CD4-positive, alpha-beta T cell (primary cell): ENCODE results near the gene CNIH4. TPM values are rescaled to one million over a fixed set of nuclear protein-coding genes. Genes with fewer than 3 reads are reported as not detected.
"Not testable (repeated sequence)": the region's sequence is repeated elsewhere in the genome, so short reads cannot be mapped to it uniquely, and the experiment has no call there.

Experiments used
- ATAC-seq: fragments of 200-7000 bp; cut with Tn5 transposase; one replicate; pipeline ENCODE4 v1.10.0; 2022; ENCODE audit warnings: mild to moderate bottlenecking; ENCODE audit not compliant: poor library complexity
- CTCF ChIA-PET: fragments of 350-600 bp; sonication (Branson Sonifier 250); formaldehyde crosslinking; loops from one replicate; lab custom pipeline; 2021; ENCODE audit warnings: antibody characterized with exemption, inconsistent platforms; lab: Charles Lee
- POLR2A ChIA-PET: fragments of 350-600 bp; sonication (Branson Sonifier 250); formaldehyde crosslinking; loops from one replicate; lab custom pipeline; 2021; ENCODE audit warnings: antibody characterized with exemption, inconsistent platforms; lab: Charles Lee
- DNase-seq, 14 experiments: peaks; one replicate each; pipeline ENCODE4 v3.0.0-alpha.2; 2013 to 2020; ENCODE audit warnings: mixed read lengths in 2 of 14
- H3K27ac ChIP-seq, 2 donors: one replicate each; pipeline versions ENCODE4 v1.5.1 to v1.7.0; 2013; ENCODE audit warnings: low read length in 2 of 2, low read depth in 1 of 2, mild to moderate bottlenecking in 1 of 2
- H3K27me3 ChIP-seq, 2 experiments: 1 replicate in 1 of 2; 2 replicates in 1 of 2; pipeline versions ENCODE4 v1.6.1 to v1.7.0; 2013; ENCODE audit warnings: low read length in 2 of 2, control low read depth in 1 of 2, mild to moderate bottlenecking in 1 of 2, moderate library complexity in 1 of 2; ENCODE audit not compliant: insufficient read depth in 2 of 2, control insufficient read depth in 1 of 2
- H3K36me3 ChIP-seq: one replicate; pipeline ENCODE4 v1.6.1; 2013; ENCODE audit warnings: low read length, control low read depth; ENCODE audit not compliant: insufficient read depth
- H3K4me1 ChIP-seq: one replicate; pipeline ENCODE4 v1.6.1; 2013; ENCODE audit warnings: low read length, control low read depth; ENCODE audit not compliant: insufficient read depth
- H3K4me3 ChIP-seq: one replicate; pipeline ENCODE4 v1.5.1; 2013; ENCODE audit warnings: mild to moderate bottlenecking, low read length, moderate library complexity
- H3K9me3 ChIP-seq, 2 experiments: 1 replicate in 1 of 2; 2 replicates in 1 of 2; pipeline versions ENCODE4 v1.6.1 to v1.7.0; 2013; ENCODE audit warnings: low read length in 2 of 2, mild to moderate bottlenecking in 2 of 2, control low read depth in 1 of 2, moderate library complexity in 1 of 2; ENCODE audit not compliant: control insufficient read depth in 1 of 2, insufficient read depth in 1 of 2
- H3K27ac Mint-ChIP-seq: one replicate; pipeline ENCODE4 v1.8.0; 2020; ENCODE audit warnings: mixed read lengths
- H3K27me3 Mint-ChIP-seq: one replicate; pipeline ENCODE4 v1.8.0; 2021; ENCODE audit warnings: mixed read lengths
- H3K36me3 Mint-ChIP-seq: one replicate; pipeline ENCODE4 v1.8.0; 2021; ENCODE audit warnings: low read depth, mixed read lengths
- H3K4me1 Mint-ChIP-seq: one replicate; pipeline ENCODE4 v1.8.0; 2021; ENCODE audit warnings: low read depth, mixed read lengths
- H3K4me3 Mint-ChIP-seq: one replicate; pipeline ENCODE4 v1.8.0; 2020; ENCODE audit warnings: mild to moderate bottlenecking, mixed read lengths
- H3K9me3 Mint-ChIP-seq: one replicate; pipeline ENCODE4 v1.8.0; 2020; ENCODE audit warnings: mixed read lengths
- intact Hi-C, 2 experiments: fragments of 100-400 bp; cut with DNase I in 1 of 2; cut with micrococcal nuclease in 1 of 2; formaldehyde crosslinking; loops; one replicate each; pipeline versions ENCODE4 v1.15.1 to v1.9.0; 2023 to 2025; cut with DNase I, micrococcal nuclease
- microRNA-seq: library from miRNA; unstranded; fragments of <30 nt; microRNA quantifications from one replicate; pipeline ENCODE4 v1.2.0, GENCODE V29; 2021; ENCODE audit warnings: borderline microRNAs expressed, borderline replicate concordance
- total RNA-seq, 174 experiments: library from RNA in 2 of 174; stranded (reverse) in 2 of 174; gene quantifications; one replicate each; pipeline ENCODE4 v1.2.3 and lab custom pipeline; 2021 to 2026
- TF ChIP-seq, protein P1 (sequence below): fragments of 200-600 bp; IDR thresholded peaks from one replicate; pipeline ENCODE4 v1.8.0; 2022; ENCODE audit warnings: antibody characterized with exemption, mild to moderate bottlenecking

The CNIH4 gene
- total RNA-seq, 2 experiments from 2014 or later = 31.2 to 33.6 TPM

DNA sequence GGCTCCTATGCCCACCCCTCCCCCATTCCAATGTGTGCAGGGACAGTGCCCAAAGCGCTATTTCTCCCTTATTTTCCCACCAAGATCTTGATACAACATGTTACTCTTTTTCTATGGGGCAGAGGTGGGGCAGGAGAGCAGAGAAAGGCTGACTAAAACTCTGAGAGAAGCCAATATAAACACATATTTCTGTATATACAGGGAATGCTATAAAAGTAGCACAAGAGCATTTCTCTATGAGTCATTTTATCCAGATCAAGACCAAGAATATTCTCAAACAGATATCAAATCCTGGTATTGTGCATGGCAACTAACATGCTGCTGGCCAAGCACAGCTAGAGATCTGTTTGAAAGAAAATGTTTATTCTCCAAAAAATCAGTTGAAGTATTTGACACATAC, 70.7 kb downstream of the CNIH4 start:
- Mint-ChIP-seq H3K36me3 (peaks cover 80% of the 10 kb centered on the region), H3K27ac (peak overlapping the region; percentile 56), H3K27me3 (no peaks in the 10 kb centered on the region), H3K9me3 (no peaks in the 10 kb centered on the region), H3K4me3 (no peak overlapping the region), H3K4me1 (peaks cover 75% of the 10 kb centered on the region)
- Histone ChIP-seq H3K36me3 (peaks cover 60% of the 10 kb centered on the region), H3K27ac (no peak overlapping the region), H3K4me3 (no peak overlapping the region), H3K27me3 (no peaks in the 10 kb centered on the region), H3K9me3 (no peaks in the 10 kb centered on the region), H3K4me1 (peaks cover 14% of the 10 kb centered on the region)
- ChIA-PET CTCF (no interaction called here), POLR2A (interaction anchor here (0.9 kb wide), 1 partner anchor 309 kb away, joined by 3 read pairs; no protein-coding TSS in a partner anchor)
- DNase-seq = no peak
- intact Hi-C loops = loop anchor here in 1 of 2 experiments (5.0 kb wide), 1 partner anchor 35 kb away; no protein-coding TSS in a partner anchor
- ATAC-seq = no peak
- TF ChIP-seq, protein P1, sequence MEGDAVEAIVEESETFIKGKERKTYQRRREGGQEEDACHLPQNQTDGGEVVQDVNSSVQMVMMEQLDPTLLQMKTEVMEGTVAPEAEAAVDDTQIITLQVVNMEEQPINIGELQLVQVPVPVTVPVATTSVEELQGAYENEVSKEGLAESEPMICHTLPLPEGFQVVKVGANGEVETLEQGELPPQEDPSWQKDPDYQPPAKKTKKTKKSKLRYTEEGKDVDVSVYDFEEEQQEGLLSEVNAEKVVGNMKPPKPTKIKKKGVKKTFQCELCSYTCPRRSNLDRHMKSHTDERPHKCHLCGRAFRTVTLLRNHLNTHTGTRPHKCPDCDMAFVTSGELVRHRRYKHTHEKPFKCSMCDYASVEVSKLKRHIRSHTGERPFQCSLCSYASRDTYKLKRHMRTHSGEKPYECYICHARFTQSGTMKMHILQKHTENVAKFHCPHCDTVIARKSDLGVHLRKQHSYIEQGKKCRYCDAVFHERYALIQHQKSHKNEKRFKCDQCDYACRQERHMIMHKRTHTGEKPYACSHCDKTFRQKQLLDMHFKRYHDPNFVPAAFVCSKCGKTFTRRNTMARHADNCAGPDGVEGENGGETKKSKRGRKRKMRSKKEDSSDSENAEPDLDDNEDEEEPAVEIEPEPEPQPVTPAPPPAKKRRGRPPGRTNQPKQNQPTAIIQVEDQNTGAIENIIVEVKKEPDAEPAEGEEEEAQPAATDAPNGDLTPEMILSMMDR = no peak

DNA sequence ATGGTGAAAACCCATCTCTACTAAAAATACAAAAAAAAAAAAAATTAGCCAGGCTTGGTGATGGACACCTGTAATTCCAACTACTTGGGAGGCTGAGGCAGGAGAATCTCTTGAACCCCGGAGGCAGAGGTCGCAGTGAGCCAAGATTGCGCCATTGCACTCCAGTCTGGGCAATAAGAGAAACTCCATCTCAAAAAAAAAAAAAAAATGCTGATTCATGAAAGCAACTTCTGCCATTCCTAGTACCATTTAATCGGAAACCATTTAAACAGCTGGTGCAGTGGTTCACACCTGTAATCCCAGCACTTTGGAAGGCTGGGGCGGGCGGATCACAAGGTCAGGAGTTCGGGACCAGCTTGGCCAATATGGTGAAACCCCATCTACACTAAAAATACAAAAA, 72.0 kb downstream of the CNIH4 start:
- ATAC-seq, H3K9me3 Mint-ChIP-seq, H3K4me3 ChIP-seq, POLR2A ChIA-PET, H3K27me3 ChIP-seq, H3K27me3 Mint-ChIP-seq, H3K27ac Mint-ChIP-seq, H3K27ac ChIP-seq, H3K9me3 ChIP-seq, DNase-seq, H3K4me3 Mint-ChIP-seq: not testable (repeated sequence)
- peaks cover 80% of the 10 kb centered on the region for H3K36me3 Mint-ChIP-seq
- CTCF ChIA-PET = interaction anchor here (2.1 kb wide), 1 partner anchor 29 kb away, joined by 4 read pairs; no protein-coding TSS in a partner anchor
- H3K4me1 ChIP-seq = peaks cover 20% of the 10 kb centered on the region
- intact Hi-C loops = loop anchor here in 1 of 2 experiments (5.0 kb wide), 1 partner anchor 36 kb away; no protein-coding TSS in a partner anchor
- peaks cover 46% of the 10 kb centered on the region for H3K36me3 ChIP-seq
- peaks cover 78% of the 10 kb centered on the region for H3K4me1 Mint-ChIP-seq

Small RNA genes within 50 kb of the gene (microRNA-seq; reads per million reads assigned to microRNA genes)
- not detected for gene MIR4742

Other genes starting within 250 kb of the CNIH4 start
- 10 to 100 TPM; 32.5 to 37.1 TPM for gene FBXO28, start 242.8 kb upstream of the CNIH4 start, total RNA-seq
- 10 to 100 TPM; 54.0 to 59.1 TPM for gene DEGS1, start 173.6 kb upstream of the CNIH4 start, total RNA-seq
- gene NVL, start 26.7 kb upstream of the CNIH4 start, total RNA-seq = 10 to 100 TPM; 14.9 to 18.5 TPM
- 100 to 1,000 TPM; 173 to 176 TPM for gene WDR26, start 77.9 kb downstream of the CNIH4 start, total RNA-seq